CD4-positive, alpha-beta T cell treated with Interleukin-4 for 1 hour (primary cell): ENCODE measurements around the gene ERGIC2.
A peak's percentile ranks its signal among the peaks of the same experiment; 100 is the strongest.

ENCODE experiments used
- DNase-seq, 2 donors: peaks; one replicate each; pipeline ENCODE4 v3.0.0-alpha.2; 2020 to 2022

Gene ERGIC2

DNA sequence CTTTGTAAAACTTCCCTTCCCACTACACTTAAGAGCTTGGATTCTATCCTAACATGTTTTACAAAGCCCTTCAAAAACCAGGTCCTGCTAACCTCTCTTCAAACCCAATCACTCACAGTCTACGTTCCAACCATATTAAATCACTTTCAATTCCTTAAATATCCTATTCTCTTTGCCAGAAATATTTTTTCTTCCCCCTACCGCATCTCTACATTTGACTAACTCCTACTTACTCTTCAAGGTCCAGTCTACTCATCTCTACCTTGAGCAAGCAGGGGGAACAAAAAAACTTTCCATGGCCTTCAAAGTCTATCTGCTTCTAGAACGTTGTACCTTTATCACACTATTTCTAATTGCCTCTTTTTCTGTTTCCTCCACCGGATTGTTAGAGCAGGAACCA is 6.1 kb downstream of the ERGIC2 start:
- no peak for DNase-seq

DNA sequence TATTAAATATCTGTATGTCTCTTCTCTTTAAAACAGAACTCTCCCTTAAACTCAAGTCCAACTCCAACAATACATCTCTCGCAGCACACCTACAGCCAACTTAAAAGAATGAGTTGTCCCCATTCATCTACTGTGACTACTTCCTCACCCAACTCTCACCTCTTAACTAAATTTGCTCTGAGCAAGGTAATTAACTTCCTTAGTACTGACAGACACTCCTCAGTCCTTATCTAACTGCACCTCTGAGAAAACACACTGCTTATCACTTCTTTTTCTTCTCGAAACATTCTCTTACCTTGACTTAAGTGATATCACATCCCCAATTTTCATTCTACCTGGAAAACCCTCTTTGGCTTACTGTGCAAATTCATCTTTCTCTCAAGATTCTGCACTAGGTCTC is 7.0 kb downstream of the ERGIC2 start:
- no peak for DNase-seq

DNA sequence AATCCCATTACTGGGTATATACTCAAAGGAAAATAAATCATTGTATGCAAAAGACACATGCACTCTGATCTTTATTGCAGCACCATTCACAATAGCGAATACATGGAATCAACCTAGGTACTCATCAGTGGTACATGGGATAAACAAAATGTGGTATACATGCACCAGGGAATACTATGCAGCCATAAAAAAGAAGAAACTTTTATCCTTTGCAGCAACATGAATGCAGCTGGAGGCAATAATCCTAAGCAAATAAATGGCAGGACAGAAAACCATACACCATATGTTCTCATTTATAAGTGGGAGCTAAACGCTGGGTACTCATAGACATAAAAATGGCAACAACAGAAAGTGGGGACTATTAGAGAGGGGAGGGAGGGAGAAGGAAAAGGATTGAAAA is 15.9 kb downstream of the ERGIC2 start:
- no peak for DNase-seq

DNA sequence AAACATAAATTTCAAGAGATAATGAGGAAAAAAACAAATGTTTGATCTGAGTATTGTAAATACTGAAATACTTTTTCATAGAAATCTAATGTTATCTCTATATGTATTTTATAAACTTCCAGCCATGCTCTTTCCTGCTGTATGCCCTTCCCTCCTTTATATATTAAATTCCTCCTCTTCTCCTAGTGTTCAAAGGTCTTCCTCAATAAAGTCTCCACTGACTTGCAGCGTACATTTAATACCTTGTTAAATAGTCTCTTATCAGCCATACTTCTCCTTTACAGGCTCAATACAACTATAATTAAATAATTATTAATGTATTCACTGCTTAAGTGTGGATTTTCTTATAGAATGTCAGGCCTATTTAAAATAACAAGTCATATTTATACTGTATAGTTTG is 26.0 kb downstream of the ERGIC2 start:
- DNase-seq: no peak

DNA sequence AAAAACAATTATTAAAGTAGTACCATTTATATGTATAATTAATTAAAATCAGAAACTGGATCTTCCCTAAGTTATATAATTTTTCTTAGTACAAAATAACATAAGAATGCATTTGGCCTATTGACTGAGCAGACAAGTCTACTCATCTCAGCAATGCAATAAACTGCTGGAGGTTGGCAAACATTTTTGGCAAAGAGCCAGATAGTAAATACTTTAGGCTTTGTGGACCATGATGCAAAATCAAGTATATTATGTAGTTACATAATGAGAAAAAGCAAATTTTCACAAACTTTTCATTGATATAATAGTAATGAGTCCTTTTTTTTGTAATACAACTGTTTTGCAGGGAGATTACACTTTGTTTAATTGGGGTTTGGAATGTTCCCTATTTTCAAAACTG is 30.9 kb downstream of the ERGIC2 start:
- no peak for DNase-seq

DNA sequence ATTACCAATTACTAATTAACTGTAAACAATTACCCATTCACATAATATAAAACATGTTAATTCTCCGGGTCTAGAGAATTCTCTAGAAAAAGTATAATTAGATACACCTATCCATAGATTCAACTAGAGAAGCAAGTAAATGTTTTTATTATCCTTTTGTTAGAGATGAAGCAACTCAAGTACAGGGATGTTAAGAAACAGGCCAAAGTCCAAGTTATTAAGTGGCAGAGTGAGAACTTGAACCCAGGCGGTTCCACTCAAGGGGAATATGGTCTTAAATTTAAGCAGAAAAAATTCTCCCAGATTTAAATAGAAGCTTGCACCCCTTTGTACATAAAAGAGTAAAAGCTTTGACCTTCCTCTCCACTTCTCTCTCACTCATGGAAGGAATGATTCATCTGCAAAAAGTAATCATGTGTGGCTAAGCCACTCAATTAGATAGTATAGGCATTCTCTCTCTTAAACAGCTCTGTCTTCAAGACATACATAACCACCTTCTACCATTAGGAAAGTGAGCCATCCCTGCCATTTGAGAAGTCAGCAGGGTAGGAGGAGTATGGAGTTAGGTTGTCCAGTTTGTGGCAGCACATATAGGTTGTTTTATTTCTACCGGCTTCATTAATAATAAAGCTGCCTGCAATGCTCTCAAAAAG is 34.1 kb downstream of the ERGIC2 start:
- no peak for DNase-seq

DNA sequence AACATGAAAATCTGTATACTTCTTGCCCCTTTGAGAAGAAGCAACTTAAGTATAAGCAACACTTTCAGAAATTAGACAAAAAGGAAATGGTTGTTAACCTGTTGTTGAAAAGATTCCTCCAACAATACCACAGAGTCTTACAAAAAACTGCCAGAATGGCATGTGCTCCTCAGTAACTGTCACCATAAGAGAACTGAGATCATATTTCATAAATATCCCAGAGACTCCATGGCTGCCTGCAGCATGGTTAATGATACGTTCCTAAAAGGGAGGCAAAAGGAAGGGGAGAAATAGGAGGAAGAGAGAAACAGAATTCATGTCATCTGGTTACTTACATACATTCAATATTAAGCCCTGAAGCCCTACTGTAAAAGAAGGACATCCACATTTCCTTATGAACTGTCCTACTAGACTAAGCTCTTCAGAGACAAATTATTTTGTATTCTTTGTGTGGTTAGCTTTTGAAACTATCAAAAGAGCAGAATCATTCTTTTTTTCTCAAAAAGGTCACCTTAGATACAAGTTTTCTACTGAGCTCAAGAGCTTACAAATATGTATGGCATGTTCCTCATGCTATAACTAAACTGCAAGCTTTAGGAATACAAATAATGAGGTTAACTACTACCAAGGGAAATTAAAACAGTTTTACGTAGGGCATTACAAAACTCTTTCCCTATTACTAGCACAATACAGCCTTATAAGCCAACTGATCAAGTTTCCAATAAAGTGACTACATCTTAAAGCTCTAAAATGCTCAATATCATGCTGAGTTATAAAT is 37.8 kb downstream of the ERGIC2 start:
- DNase-seq: no peak

DNA sequence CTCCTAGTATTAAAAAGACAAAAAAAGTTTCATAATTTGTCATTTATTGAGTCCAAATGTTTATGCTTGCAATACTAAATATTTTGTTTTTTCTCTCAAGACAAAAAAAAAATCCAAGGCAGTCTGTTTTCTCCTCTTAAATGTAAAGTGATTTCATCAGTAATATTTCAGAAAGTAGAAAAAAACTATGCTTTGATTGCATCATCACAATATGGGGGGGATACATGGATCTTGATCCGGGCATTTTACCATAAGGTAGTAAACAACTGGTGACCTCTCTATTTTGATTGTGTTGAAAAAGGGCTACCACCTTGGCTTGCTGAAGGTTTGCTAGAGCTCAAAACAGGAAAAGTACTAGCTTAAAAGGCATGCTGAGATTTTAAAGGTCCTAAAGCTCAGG is 43.6 kb downstream of the ERGIC2 start:
- DNase-seq: no peak

DNA sequence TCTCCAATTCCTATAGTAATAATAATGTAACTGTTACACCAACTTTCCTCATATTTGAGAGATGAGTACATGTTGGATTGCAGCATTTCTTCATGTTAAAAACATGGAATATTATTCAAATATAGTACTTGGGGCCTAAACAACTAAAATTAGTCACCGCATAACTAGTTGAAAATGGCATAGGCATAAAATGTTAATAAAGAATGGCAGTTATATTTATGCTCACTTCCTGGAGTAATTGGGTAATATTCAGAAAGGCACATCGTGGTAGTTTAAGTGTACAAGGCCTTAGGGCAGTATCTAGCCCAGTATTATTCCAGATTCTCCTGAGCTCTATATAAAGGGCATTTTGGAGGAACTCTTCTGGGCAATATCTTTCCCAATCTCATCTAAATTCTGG is 46.0 kb downstream of the ERGIC2 start:
- no peak for DNase-seq

DNA sequence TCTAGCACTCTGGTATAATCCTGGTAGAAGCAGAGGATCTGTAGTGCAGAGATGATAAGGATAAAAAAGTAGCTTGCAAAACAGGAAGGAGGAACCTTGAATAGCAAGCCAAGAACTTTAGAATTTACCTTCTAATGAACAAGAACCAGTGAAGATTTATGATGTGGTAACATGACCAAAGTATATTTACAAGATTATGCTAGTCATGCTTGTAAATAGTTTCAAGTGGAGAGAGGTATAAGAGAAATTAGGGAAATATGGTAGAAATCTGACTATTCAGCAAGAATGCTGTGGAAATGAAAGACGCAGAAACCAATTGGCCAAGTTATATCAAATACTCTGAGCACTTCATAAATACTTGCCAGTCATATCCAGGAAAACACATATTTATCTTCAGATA is 47.8 kb downstream of the ERGIC2 start:
- DNase-seq: no peak

DNA sequence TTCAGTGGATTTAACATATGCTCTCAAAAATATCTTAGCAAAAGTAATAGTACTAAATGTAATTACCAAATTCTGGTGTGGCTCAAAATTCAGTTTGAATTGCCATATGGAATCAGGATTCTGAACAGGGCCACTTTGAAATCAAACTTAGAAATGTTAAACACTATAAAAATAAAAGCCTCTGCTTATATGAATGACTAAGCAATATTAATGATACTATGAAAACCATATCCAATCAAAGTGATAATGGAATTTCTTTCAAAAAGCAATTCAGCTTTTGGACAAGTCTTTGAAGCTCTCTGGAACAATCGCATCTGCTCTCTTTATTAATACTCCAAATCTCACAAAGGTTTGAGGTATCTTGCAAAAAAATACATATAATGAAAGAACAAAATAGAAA is 51.6 kb downstream of the ERGIC2 start:
- no peak for DNase-seq

DNA sequence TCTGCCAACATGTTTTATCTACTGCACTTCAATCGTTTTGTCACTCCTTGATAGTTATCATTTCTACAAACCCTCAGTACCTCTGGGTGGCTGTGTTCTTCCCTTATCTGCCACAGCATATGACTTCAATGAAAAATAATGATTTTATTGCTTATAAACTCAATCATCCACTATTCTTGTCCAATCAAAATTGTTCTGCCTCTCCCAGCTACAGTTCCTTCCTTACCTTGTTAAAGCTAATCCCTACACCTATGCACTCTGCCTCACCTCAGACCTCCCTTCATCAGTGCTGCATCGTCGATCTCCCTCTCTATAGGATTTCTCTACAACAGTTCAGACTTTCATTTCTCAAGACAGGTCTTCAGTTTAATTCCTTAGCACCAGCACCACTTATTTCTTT is 58.8 kb downstream of the ERGIC2 start:
- no peak for DNase-seq

DNA sequence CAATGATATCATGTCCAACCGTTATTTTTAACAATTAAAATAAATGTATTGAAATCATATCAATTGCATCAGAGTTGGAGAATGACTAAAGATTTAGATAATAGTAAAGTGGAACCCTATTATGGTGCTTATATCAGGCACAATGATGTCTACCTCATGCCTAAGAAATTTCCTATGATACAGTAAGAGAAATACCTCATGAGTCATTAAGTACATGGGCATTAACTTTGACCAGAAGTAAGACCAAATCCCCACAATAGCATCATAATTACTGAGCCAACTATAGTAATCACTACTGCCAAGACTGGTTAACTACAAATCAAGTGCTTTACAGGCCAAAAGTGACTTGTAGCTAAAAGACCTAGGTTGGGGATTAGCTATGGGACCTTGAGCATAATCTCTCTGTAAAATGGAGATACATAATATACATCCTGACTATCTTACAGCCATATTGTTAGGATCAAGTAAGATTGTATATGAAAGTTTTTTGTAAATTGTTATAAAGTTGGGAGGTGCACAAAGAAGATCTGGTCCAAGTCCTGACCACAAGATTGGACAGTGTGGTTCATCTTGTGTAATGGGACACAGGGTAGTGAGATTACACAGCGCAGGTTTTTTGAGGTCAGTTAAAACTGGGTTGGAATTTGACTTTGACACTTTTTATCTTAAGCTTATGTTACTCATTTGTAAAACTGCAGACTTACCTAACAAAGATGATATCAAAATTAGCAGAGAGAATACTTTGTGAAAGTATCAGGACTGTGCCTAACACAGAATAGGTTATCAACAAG is 60.5 kb downstream of the ERGIC2 start:
- DNase-seq: no peak

DNA sequence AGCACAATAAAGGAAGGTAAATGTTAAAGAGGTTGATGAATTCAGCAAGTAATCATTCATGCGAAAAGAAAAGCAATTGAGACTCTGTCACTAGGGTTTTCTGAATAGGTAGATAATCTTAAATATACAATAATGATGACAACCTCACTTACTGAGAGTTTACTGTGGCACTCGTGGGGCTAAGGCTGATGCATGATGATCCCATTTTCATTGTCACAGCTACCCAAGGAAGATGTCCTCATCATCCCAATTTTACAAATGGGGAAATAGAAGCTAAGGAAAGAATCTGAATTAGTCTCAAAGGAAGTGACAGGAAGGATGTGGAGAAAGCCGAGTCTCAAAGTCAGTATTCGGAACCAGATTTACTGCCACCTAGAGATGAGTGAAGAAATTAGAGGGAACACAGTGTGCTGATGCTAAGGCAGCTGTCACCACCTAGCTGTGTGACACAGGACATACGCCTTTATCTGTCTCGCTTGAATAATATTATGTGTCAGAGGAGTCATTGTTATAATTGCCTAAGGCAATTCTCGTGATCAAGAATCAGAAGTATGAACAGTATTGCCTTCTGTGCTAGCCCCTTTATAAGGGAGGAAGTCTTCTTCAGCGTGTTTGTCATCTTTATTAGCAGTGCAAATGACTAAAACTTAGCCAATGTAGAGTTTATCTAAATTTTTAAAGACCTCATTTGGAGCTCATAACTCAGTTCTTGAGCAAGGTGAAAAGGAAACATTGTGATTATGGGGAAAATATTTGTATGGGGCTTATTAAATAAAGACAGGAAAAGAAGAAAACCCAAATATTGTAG is 63.2 kb downstream of the ERGIC2 start:
- peak; percentile 63 to 76 for DNase-seq

DNA sequence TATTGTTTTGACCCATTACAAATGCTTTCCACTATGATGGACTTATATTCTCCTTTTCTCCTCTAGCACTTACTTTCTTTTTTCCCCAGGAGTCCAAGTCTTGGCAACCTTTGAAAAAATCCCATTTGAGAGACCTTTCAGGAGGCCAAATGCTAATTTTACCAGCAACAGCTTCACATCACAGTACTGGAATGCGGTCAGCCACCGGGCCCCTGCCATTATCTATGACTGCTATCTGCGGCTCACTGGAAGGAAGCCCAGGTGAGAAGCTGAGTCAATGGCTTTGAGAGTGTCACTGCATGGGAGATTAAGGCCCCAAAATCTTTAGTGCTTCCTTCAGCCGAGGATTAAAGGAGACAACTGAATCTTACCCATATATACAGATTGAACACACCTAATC is 64.2 kb downstream of the ERGIC2 start:
- no peak for DNase-seq

DNA sequence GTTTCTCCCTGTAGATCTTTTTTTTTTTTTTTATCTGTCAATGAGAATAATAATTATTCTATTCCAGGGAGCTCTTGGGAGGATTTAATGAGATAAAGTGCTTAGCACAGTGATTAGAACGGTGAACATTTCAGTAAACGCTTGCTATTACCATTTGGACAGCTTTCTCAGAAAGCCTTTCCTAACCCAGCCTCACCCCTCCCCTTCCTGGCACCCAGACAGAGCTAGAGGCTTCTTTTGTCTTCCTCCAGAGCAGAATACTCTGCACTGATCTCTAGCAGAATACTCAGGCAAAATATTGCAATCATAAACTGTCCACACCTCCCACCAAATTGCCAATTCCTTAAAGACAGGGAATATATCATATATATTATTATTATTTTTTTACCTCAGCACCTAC is 66.6 kb downstream of the ERGIC2 start:
- no peak for DNase-seq

DNA sequence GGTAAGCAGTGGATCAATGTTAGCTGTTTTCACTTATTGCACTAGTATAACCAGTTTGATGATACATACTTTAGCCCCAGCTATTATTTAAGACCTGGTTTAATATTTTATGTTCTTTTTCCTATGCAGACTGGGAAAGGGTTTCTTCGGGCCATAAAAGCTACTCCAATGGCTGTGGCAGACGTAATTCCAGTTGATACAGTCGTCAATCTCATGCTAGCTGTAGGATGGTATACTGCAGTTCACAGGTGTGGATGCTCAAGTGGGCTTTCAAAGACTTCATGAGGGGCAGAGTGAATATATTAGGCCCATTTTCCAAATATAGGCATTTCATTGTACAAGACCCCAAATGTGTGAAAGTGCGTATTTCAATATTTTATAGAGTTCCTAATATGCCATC is 70.1 kb downstream of the ERGIC2 start:
- no peak for DNase-seq

DNA sequence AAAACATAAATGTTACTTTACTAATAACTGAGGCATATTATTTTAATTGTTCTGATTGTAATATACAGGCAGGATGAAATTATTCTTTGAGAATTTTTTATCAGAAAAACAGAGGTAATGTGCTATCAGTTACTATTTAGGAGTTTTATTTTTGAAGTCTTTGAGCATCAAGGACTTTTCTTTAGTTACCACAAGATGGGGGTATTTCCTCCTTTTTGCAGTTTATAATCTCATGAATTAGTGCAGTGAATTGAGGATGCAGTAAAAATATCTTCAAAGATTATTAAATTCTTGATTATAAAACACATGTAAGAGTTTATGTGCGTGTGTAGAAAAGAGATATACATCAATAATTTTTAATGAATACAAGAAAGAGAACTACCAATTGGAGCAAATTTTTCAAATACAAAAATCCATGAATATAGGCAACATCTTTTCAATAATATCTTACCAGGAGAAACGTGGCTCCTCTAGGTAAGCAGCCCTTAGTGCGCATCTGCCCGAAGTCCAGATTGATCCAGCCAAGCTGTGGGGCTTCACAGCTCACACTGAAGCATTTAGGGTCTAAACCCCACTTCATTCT is 71.6 kb downstream of the ERGIC2 start:
- DNase-seq: no peak

DNA sequence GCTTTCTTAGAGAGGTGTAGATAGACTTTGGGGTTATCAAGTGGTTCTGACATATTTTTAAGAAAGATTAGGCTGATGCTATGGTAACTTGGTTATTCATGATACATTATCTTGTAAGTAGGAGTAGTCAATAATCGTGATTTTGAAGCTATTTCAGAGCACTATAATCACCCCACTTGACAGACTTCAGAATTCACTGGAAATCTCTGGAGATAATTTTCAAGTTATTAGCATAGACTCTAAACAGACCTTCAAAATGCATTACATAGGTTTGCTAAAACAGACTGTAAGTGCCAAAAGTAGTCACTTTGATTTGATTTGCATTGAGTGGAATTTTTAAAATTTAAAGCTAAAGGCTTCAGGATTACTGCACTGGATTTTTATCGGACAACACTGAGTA is 74.3 kb downstream of the ERGIC2 start:
- DNase-seq: no peak

DNA sequence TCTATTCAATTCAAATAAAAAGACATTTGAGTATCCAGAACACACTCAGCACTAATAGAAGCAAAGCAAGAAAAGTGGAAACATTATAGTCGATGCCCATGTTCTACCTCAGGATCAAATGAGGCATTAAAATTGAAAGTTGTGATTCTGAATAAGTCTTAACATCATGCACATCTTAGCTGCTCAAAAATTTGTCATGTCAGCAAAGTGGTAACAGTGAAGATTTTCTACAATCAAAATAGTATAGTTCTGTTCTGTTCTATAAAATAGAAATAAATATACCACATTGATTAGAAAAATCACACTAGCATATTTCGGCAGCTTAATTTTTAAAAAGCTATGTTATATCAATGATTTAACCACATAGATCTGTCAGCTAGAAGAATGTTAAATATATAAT is 74.7 kb downstream of the ERGIC2 start:
- DNase-seq: no peak

DNA sequence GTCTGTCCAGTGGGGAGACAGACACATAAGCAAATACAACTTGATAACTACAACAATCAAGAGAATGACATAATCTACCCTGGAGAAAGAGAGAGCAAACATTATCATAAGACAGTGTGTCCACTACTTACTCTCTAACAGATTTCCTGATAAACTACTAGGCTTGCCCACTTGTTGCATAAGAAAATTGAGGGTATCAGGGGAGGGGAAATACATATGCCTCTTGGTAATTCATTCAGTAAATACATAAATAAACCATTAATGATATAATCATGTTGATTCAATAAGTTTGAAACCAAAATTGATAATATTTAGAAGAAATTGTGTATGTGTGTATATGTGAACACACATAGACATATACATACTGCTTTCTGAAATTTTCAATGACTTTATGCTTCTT is 76.6 kb downstream of the ERGIC2 start:
- DNase-seq: no peak

DNA sequence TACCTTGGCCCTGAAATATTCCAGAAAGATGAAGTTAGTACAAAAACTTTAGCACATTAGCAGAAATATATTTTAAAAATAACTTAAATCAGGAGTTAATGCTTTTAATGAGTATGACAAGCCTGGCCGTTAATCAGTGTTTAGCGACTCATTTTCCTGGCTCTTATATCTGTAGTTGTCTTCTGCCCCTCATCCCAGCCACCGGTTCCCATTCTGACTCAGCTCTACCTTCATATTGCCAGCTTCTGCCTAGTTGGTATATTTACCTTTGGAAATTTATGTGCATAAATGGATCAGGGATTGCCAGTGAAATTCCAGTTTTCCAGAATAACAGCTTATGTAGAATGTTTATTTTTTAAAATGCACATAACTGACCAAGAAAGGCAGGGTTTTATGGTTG is 79.9 kb downstream of the ERGIC2 start:
- no peak for DNase-seq

DNA sequence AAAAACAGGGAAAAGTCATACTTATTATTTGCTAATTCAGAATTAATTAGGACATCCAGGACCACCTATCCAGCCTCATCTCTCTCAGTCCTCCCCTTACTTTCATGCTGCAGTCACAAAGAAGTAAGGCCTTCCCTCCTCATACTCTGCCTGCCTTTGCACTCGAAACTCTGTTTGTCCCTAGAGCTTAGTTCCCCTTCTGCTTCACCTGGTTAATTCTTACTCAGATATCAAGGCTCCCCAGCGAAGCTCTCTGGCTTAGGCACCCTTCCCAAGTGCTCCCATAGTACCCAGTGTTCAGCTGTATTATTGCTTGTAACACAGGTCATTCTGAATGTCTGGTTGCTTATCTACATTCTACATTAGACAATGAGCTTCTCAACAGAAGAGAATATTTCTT is 81.3 kb downstream of the ERGIC2 start:
- no peak for DNase-seq
